MM.1S (cell line): Measurements from ENCODE around the gene PKIG.

Source experiments
- DNase-seq: peaks from one replicate; pipeline ENCODE4 v3.0.0-alpha.2; 2015
- H2AFZ ChIP-seq: fragments of 300-600 bp; sonication (generic); 2 replicates; pipeline ENCODE4 v1.6.0; 2016; ENCODE audit warnings: antibody characterized with exemption, low read length
- H3F3A ChIP-seq: fragments of 300-600 bp; sonication (generic); 2 replicates; pipeline ENCODE4 v1.6.1; 2016; ENCODE audit warnings: mild to moderate bottlenecking, antibody characterized with exemption, low read length, moderate library complexity, mixed read lengths; ENCODE audit not compliant: insufficient read depth
- H3K27ac ChIP-seq: fragments of 300-600 bp; sonication (generic); 2 replicates; pipeline ENCODE4 v1.5.1; 2016; ENCODE audit warnings: mild to moderate bottlenecking, low read length
- H3K27me3 ChIP-seq: fragments of 300-600 bp; sonication (generic); replicated peaks from 2 replicates; pipeline ENCODE4 v1.6.0; 2016; ENCODE audit warnings: low read length; ENCODE audit not compliant: insufficient read depth
- H3K36me3 ChIP-seq: fragments of 300-600 bp; sonication (generic); replicated peaks from 2 replicates; pipeline ENCODE4 v1.6.1; 2016; ENCODE audit warnings: mild to moderate bottlenecking, low read length, mixed read lengths; ENCODE audit not compliant: insufficient read depth
- H3K4me1 ChIP-seq: fragments of 300-600 bp; sonication (generic); 2 replicates; pipeline ENCODE4 v1.6.1; 2016; ENCODE audit warnings: low read length, mixed read lengths
- H3K4me2 ChIP-seq: fragments of 300-600 bp; sonication (generic); 2 replicates; pipeline ENCODE4 v1.6.0; 2016; ENCODE audit warnings: low read depth, low read length
- H3K4me3 ChIP-seq: fragments of 300-600 bp; sonication (generic); 2 replicates; pipeline ENCODE4 v1.5.1; 2016; ENCODE audit warnings: low read length, mixed read lengths
- H3K79me2 ChIP-seq: fragments of 300-600 bp; sonication (generic); 2 replicates; pipeline ENCODE4 v1.6.1; 2016; ENCODE audit warnings: mixed run types, low read length, mixed read lengths
- H3K9ac ChIP-seq: fragments of 300-600 bp; sonication (generic); 2 replicates; pipeline ENCODE4 v1.6.1; 2016; ENCODE audit warnings: low read length, mixed read lengths
- H3K9me2 ChIP-seq: fragments of 300-600 bp; sonication (generic); replicated peaks from 2 replicates; pipeline ENCODE4 v1.6.1; 2016; ENCODE audit warnings: mild to moderate bottlenecking, low read length, mixed read lengths; ENCODE audit not compliant: insufficient read depth
- H3K9me3 ChIP-seq: fragments of 300-600 bp; sonication (generic); replicated peaks from 2 replicates; pipeline ENCODE4 v1.6.1; 2016; ENCODE audit warnings: mild to moderate bottlenecking, low read length, mixed read lengths; ENCODE audit not compliant: insufficient read depth
- H4K20me1 ChIP-seq: fragments of 300-600 bp; sonication (generic); 2 replicates; pipeline ENCODE4 v1.6.1; 2016; ENCODE audit warnings: mild to moderate bottlenecking, low read length, moderate library complexity, mixed read lengths; ENCODE audit not compliant: insufficient read depth
- EZH2 ChIP-seq: fragments of 300-600 bp; sonication (generic); optimal IDR thresholded peaks from 2 replicates; pipeline ENCODE3; 2017; ENCODE audit warnings: low read depth, mild to moderate bottlenecking, antibody characterized with exemption, low read length, mixed read lengths
- EZH2phosphoT487 ChIP-seq: fragments of 300-600 bp; sonication (generic); IDR thresholded peaks from 2 replicates; pipeline ENCODE4 v1.6.1; 2018; ENCODE audit warnings: antibody characterized with exemption, low read length
- TF ChIP-seq, protein P1 (sequence below): fragments of 300-600 bp; sonication (generic); IDR thresholded peaks from 2 replicates; pipeline ENCODE4 v1.5.1; 2016; ENCODE audit warnings: antibody characterized with exemption, low read length, mixed read lengths

PKIG gene

DNA sequence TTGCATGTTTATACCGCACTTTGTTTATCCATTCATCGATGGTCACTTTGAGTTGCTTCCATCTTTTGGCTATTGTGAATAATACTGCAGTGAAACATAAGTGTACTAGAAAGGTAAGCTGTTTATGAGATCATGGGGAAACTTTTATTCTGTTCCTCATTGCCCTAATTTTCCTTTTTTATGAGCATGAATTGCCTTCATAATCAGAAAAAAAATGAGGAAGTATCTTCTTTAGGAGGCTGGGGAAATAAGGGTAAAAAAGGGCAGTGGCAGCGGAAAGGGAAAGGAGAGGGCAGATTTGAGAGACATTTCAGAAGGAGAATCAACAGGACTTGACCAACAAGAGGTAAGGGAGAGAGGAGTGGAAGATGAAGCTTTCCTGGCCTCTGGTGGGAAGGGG is 46.2 kb upstream of the PKIG start:
- Histone ChIP-seq H2AFZ (no peak overlapping the region), H3K9me3 (no peaks in the 10 kb centered on the region), H4K20me1 (no peaks in the 10 kb centered on the region), H3K4me2 (no peak overlapping the region), H3K36me3 (no peaks in the 10 kb centered on the region), H3K9me2 (no peaks in the 10 kb centered on the region), H3F3A (0 out of 2 replicates have a peak, but pooled peaks cover 7% of the 10 kb centered on the region), H3K27ac (no peak overlapping the region), H3K79me2 (no peaks in the 10 kb centered on the region), H3K9ac (no peak overlapping the region), H3K4me1 (peaks cover 5% of the 10 kb centered on the region; the same call in 1 of the 2 replicates), H3K27me3 (no peaks in the 10 kb centered on the region; the same call in 1 of the 2 replicates), H3K4me3 (no peak overlapping the region)
- TF ChIP-seq EZH2 (no peak), EZH2phosphoT487 (no peak)
- TF ChIP-seq, protein P1, sequence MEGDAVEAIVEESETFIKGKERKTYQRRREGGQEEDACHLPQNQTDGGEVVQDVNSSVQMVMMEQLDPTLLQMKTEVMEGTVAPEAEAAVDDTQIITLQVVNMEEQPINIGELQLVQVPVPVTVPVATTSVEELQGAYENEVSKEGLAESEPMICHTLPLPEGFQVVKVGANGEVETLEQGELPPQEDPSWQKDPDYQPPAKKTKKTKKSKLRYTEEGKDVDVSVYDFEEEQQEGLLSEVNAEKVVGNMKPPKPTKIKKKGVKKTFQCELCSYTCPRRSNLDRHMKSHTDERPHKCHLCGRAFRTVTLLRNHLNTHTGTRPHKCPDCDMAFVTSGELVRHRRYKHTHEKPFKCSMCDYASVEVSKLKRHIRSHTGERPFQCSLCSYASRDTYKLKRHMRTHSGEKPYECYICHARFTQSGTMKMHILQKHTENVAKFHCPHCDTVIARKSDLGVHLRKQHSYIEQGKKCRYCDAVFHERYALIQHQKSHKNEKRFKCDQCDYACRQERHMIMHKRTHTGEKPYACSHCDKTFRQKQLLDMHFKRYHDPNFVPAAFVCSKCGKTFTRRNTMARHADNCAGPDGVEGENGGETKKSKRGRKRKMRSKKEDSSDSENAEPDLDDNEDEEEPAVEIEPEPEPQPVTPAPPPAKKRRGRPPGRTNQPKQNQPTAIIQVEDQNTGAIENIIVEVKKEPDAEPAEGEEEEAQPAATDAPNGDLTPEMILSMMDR, result no peak
- DNase-seq, result no peak

DNA sequence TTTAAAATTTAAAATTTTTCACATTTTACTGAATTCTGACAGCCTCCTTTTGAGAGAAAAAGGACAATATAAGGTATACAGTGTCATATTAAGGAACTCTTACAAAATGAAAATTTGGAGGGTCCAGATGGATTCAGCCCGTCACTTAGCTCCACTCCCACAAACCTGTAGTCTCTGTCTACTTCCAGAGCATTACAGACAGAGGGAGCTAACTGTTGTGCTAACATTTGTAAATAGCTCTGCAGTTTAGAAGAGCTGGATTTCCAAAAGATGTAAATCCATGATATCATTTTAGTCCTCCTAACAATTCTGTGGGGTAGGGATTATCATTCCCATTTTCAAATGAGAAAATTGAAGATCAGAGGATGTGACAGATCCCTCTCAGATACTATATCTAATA is 44.4 kb upstream of the PKIG start:
- Histone ChIP-seq H3K9me3 (no peaks in the 10 kb centered on the region), H3K9me2 (no peaks in the 10 kb centered on the region), H3K4me1 (no peaks in the 10 kb centered on the region; the same call in 1 of the 2 replicates)

DNA sequence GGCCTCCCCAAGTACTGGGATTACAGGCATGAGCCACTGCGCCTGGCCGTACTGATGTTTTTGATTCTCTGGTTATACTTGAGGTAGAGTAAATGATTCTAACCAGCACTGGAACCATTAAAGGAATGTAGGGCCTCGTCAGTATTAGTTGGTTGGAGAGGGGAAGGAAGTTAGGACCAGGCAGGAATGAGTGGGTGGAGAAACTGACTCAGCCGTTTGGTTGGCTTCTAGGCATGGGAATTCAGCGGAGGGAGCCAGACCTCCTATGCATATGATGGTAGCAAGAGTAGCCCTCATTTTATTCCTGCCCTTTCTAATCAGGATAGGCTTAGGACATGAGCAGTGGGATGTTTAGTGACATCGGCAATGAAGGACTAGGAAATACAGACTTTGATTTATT is 41.5 kb upstream of the PKIG start:
- Histone ChIP-seq H3K79me2 (no peaks in the 10 kb centered on the region), H3K27ac (no peak overlapping the region), H3K36me3 (no peaks in the 10 kb centered on the region), H3K4me1 (peaks cover 2% of the 10 kb centered on the region), H3K9me3 (no peaks in the 10 kb centered on the region), H3K9ac (no peak overlapping the region), H2AFZ (no peak overlapping the region), H3F3A (no peaks in the 10 kb centered on the region), H3K4me2 (no peak overlapping the region), H3K9me2 (no peaks in the 10 kb centered on the region), H3K4me3 (no peak overlapping the region), H3K27me3 (no peaks in the 10 kb centered on the region), H4K20me1 (no peaks in the 10 kb centered on the region)
- TF ChIP-seq EZH2phosphoT487 (no peak), EZH2 (no peak)
- TF ChIP-seq, protein P1, result no peak
- DNase-seq, result no peak

More for the DNA sequence above, 44.4 kb upstream of the PKIG start:
- no peak overlapping the region for H2AFZ ChIP-seq
- no peak overlapping the region for H3K27ac ChIP-seq
- H3K4me3 ChIP-seq, result no peak overlapping the region
- no peaks in the 10 kb centered on the region for H3K79me2 ChIP-seq
- H3K36me3 ChIP-seq, result no peaks in the 10 kb centered on the region
- H4K20me1 ChIP-seq, result no peaks in the 10 kb centered on the region
- H3K27me3 ChIP-seq, result no peaks in the 10 kb centered on the region
- no peak overlapping the region for H3K4me2 ChIP-seq
- TF ChIP-seq EZH2phosphoT487, result no peak
- TF ChIP-seq EZH2, result no peak
- TF ChIP-seq, protein P1, result no peak
- no peak overlapping the region for H3K9ac ChIP-seq
- no peak for DNase-seq
- no peaks in the 10 kb centered on the region for H3F3A ChIP-seq
